NCI-H524 treated with DMSO at 0.1 percent for 48 hours (cell line): ENCODE results near the gene AIP.
A peak's percentile ranks its signal among the peaks of the same experiment; 100 is the strongest.

ENCODE experiments used
- DNase-seq: peaks from one replicate; lab custom pipeline; 2025; lab: John Stamatoyannopoulos, UW

AIP gene

GRCh38 chr11:67482827-67483798 lies at the start of gene AIP:
Gene AIP (plus strand): TSS chr11:67483026. CDS start chr11:67483159, 133 bp downstream.
- DNase-seq: peak; percentile 72

GRCh38 chr11:67433536-67434394 lies 49.1 kb upstream of the AIP start:
- DNase-seq: no peak

- DNase-seq: no peak
These were observed 48.4 kb upstream of the AIP start for GRCh38 chr11:67434395-67434881.

- DNase-seq: no peak
These were observed 47.6 kb upstream of the AIP start for GRCh38 chr11:67435031-67435726.

GRCh38 chr11:67435727-67436458 lies 46.9 kb upstream of the AIP start:
- DNase-seq: no peak

- no peak for DNase-seq
These were observed 46.3 kb upstream of the AIP start for GRCh38 chr11:67436459-67437081.

GRCh38 chr11:67437082-67437808 lies 45.6 kb upstream of the AIP start, which contains the start of gene PTPRCAP:
Gene PTPRCAP (minus strand): TSS chr11:67437682. CDS start chr11:67437619, 63 bp downstream.
- DNase-seq: no peak

- DNase-seq: no peak
These were observed 45.0 kb upstream of the AIP start for GRCh38 chr11:67437809-67438157.

- no peak for DNase-seq
These were observed 44.5 kb upstream of the AIP start for GRCh38 chr11:67438158-67438902.

GRCh38 chr11:67439321-67440228 lies 43.3 kb upstream of the AIP start:
- DNase-seq: no peak

- DNase-seq: no peak
These were observed 42.4 kb upstream of the AIP start for GRCh38 chr11:67440229-67441097.

GRCh38 chr11:67441098-67441563 lies 41.7 kb upstream of the AIP start:
- no peak for DNase-seq

GRCh38 chr11:67441731-67442351 lies 41.0 kb upstream of the AIP start:
- no peak for DNase-seq

- no peak for DNase-seq
These were observed 40.1 kb upstream of the AIP start for GRCh38 chr11:67442504-67443404.

GRCh38 chr11:67445515-67445914 lies 37.3 kb upstream of the AIP start:
- no peak for DNase-seq

- no peak for DNase-seq
These were observed 34.6 kb upstream of the AIP start for GRCh38 chr11:67448220-67448609.
